AG10803 (cell line): ENCODE measurements around the gene PBX3.

Experiments
- DNase-seq: peaks from one replicate; pipeline ENCODE4 v3.0.0; 2010; ENCODE audit warnings: low read depth
- H3K4me3 ChIP-seq: 2 replicates; pipeline ENCODE4 v1.5.1; 2011; ENCODE audit warnings: mild to moderate bottlenecking, low read length, control low read depth
- CTCF ChIP-seq: conservative IDR thresholded peaks from 2 replicates; pipeline ENCODE4 v1.5.1; 2011; ENCODE audit warnings: mild to moderate bottlenecking, low read length, control low read depth, inconsistent platforms

The PBX3 gene

DNA sequence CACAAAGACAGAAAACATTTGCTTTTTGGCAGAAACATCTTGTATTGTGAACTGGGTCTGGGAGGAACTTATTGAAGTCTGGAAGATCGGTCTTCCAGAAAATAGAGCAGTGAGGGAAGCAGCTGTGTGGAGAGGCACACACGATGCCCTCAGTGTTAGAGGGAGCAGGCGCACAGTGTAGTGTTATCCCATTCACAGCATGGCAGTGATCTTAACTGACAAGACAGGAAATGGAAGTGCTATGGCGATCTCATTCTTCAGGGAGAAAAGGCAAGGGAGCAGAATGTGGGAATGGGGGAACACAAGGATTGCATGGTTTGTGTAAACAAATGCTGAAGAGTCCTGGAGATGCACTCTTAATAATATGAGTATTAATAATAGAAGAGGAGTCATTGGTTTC lies 161.0 kb downstream of the PBX3 start:
- TF ChIP-seq CTCF, result no peak
- no peak for DNase-seq
- no peak overlapping the region for H3K4me3 ChIP-seq

DNA sequence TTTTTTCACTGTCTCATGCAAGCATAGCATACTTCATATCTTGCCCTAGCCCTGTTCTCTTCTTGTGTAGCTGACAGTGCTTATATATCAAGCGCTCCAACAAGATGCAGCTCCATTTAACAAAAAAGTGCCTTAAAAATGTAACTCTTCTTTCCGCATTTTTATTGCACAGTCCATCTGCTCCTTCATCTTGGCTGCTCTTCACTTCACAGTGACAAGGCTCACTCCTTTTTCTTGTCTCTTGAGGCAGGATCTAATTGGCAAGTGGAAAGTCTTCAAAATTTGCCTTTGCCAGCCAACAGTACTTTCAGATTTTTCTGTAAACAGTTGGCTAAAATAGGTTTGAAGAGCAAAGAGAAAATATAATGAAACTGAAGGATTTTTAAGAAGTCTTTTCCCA lies 161.8 kb downstream of the PBX3 start:
- DNase-seq, result no peak
- no peak for TF ChIP-seq CTCF
- H3K4me3 ChIP-seq, result no peak overlapping the region

- no peak for TF ChIP-seq CTCF
- no peak overlapping the region for H3K4me3 ChIP-seq
- DNase-seq, result no peak
These were observed 162.3 kb downstream of the PBX3 start for GRCh38 chr9:125909459-125909858.

DNA sequence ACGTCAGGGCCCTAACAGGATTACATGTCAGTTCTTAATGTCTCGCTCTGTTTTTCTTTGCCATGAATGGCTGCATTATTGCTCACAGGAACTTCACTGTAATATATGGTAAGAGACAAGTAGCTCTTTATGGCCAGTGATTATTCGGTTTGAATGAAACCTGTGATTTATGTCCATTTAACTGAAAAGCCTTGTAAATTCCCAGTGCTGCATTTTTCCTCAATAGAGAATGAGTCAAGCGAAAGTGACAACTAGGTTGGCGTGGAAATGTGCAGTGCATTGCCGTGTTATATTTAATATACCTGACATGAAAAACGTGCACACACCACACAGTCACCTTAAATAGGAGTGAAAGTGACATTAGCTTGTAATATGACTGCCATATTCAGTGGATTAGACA lies 163.1 kb downstream of the PBX3 start:
- no peak for DNase-seq
- no peak overlapping the region for H3K4me3 ChIP-seq
- no peak for TF ChIP-seq CTCF

GRCh38 chr9:125911861-125912644 lies 164.9 kb downstream of the PBX3 start:
- no peak overlapping the region for H3K4me3 ChIP-seq
- TF ChIP-seq CTCF, result no peak
- no peak for DNase-seq

- TF ChIP-seq CTCF, result no peak
- no peak overlapping the region for H3K4me3 ChIP-seq
- no peak for DNase-seq
These were observed 165.5 kb downstream of the PBX3 start for GRCh38 chr9:125912667-125913066.

DNA sequence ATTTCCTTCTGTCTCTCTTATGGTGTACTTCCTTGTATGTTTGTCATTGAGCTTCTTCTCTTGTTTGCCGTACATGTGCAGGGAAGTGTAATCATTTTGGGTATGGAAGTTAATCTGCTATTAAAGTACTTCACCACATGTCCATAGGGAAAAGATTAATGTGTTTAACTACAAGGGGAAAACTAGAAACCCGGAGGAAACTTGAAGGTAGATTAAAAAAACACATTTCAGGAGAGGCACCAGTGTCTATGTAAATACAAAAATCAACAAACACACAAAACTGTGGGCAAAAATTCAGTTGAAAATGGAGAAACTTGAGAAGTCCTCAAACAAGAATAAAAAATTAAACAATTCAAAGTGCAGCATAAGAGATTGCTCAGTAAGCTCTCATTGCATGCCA lies 166.4 kb downstream of the PBX3 start:
- TF ChIP-seq CTCF, result no peak
- no peak overlapping the region for H3K4me3 ChIP-seq
- DNase-seq, result no peak
